Stimulated activated CD8-positive, alpha-beta memory T cell treated with anti-CD3 and anti-CD28 coated beads, Interleukin-2, amount 100 ng/mL, for 48 hours (primary cell): Measurements from ENCODE around the gene TTLL9.

Experiments
- DNase-seq, 2 donors: peaks; one replicate each; pipeline ENCODE4 v3.0.0-alpha.2; 2020; ENCODE audit warnings: low read depth in 2 of 2

TTLL9 gene

DNA sequence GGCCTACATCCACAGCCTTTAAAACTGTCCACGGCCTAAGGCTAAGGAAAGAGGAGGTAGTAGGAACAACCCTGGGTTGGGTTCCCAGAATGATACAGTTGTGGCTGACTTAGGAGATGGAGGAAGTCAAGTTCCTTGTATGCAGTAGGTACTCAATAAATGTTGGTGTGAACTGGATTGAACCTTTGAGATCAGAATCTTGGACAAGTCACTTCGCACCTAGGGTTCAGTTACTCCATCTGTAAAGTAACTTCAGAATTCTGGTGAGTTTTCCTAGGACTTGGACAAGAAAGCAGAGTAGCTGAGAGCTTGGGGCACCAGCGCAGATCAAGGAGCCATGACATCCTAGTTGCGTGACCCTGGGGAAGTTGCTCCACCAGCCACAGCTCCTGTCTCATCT lies 106.6 kb downstream of the TTLL9 start:
- DNase-seq, result no peak

DNA sequence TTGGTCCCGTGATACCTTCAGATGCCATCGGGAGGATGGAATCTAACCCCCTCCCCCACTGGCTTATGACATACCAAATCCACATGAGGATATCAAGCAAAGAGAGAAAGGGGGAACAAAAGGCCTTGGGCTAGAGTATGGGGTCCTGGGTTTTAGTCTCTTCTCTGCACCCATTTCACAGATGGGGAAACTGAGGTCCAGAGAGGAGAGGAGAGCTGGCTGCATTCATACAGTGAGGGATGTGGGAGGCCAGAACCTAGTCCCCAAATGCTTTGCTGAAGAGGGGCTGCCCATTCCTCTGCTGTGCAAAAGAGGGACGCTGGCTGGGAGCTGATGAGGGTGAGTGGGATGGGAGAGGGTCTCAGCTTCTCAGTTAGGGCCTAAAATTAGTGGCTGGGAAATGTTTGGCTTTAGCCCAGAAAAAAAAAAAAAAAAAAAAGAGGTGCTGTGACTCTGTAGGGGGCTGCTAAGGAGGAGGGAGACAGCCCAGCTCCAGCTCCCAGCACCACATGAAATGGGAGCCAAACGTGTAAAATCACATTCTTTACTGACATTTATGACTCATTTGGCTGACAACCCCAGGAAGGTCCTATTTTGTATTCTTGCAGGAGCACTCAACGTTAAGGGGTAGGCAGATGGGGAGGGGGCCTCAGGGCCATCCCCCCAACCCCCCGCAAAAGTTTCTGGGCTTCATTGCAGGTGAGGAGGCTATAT lies 109.4 kb downstream of the TTLL9 start:
- no peak for DNase-seq

GRCh38 chr20:31981784-31982183 lies 111.3 kb downstream of the TTLL9 start:
- DNase-seq, result no peak

GRCh38 chr20:31984981-31985471 lies 114.6 kb downstream of the TTLL9 start:
- no peak for DNase-seq

DNA sequence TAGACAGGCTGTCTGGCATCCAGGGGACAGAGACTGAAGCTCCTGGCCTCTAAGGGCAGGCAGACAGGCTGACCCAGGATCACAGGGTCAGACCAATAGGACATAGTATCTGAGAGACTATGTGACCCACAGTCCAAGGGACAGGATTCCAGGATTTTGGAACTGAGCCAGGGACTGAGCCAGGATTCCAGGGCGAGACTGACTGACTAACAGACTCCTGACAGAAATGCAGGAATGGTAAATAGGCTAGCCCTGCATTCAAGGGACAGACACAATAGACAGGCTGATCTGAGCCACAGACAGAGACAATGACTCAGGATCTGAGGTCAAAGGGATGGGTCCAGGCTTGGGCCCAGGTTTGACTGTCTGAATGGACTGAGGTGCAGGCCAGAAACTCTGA lies 117.3 kb downstream of the TTLL9 start:
- no peak for DNase-seq

DNA sequence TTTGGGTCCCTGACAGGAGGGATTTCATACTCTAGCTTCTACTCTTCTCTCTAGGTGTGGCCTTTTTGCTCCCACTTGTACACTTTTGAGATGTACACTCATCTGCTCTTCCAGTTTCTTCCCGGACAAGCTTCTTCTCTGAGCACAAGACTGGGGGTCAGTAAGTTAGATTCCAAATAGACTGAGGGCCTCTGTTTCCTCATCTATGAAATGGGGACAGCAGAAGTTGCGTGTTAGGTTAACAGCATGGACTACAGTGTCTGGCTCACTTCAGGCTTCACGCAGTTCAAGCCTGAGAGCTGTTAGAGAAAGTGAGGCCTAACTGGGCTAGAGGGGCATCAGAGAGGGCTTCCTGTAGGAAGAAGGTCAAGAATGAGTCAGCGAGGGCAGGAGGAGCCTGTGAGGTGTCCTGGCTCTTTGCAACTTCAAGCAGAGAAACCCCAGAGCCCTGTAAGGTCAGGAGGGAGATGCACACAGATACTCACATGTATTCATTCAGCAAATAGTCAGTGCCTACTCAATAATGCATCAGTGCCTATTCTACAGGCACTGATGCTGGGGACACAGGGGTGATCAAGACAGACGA lies 118.1 kb downstream of the TTLL9 start:
- no peak for DNase-seq

DNA sequence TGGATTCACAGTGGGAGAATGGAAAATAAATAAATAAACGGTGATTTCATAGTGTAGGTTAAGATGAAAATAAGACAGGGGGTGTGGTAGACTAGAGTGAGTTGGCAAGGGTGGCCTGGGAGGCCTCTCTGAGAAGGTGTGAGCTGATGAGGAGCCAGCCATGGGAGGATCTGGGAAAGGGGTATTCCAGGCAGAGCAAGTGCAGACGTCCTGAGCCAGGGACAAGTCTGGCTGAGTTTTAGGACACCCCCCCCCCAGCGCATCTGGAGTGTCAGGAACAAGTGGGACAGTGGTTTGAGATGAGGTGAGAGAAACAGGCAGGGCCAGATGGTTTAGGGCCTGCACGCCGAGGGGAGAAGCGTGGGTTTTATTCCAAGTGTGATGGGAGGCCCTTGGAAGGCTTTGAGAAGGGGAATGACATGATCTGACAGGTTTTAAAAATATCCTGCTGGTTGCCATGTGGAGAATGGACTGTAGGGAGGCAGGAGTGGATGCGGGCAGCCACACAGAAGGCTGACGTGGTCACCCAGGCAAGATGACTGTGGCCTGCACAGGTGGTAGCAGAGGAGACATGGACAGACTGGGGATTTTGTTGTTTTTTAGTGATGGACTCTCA lies 118.7 kb downstream of the TTLL9 start:
- DNase-seq, result no peak

- no peak for DNase-seq
These were observed 120.4 kb downstream of the TTLL9 start for GRCh38 chr20:31990641-31991338.

DNA sequence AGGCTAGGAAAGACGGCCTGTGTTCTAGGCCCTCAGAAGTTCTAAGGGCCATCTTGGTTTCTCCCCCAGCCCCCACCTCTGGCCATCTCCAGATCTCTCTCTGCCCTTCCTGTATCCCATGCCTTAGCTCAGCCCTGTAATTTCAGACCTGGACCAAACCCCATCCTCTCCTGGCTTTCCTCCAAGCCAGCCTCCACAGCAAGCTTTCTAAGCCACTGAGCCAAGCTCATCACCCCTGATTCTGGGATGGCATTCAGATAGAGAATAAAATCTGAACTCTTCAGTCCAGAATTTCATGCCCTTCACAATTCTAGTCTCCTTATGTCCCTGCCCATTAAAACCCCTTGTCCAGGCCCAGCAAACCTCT lies 120.9 kb downstream of the TTLL9 start:
- no peak for DNase-seq

GRCh38 chr20:31992086-31992485 lies 121.7 kb downstream of the TTLL9 start:
- no peak for DNase-seq
